ENCODE results near the gene KIAA1755. TPM values are rescaled to one million over a fixed set of nuclear protein-coding genes. Genes with fewer than 3 reads are reported as not detected.
A peak's percentile ranks its signal among the peaks of the same experiment; 100 is the strongest.

KIAA1755 gene
- total RNA-seq, 1 donor from 2014 or later = not detected

GRCh38 chr20:38175304-38176180 is 85.0 kb downstream of the KIAA1755 start:
- H3K36me3 ChIP-seq (ENCODE audit: control insufficient read depth, insufficient read depth, low read length) = no peaks in the 10 kb centered on the region
- no peak overlapping the region for H3K4me3 ChIP-seq (ENCODE audit: low read depth, low read length)
- no peak for FAIRE-seq
- no peak for TF ChIP-seq CTCF (IDR thresholded peaks at IDR 0.05; ENCODE audit: insufficient read depth, low read length, severe bottlenecking)
- no peak for DNase-seq (ENCODE audit: low read depth)
- no peaks in the 10 kb centered on the region for H3K27me3 ChIP-seq (ENCODE audit: control insufficient read depth, insufficient read depth, low read length)

GRCh38 chr20:38173237-38174156 is 87.0 kb downstream of the KIAA1755 start:
- FAIRE-seq (no peak), DNase-seq (ENCODE audit: low read depth) (peak; percentile 92)
- H3K36me3 ChIP-seq (ENCODE audit: control insufficient read depth, insufficient read depth, low read length) = no peaks in the 10 kb centered on the region
- H3K4me3 ChIP-seq (ENCODE audit: low read depth, low read length) = no peak overlapping the region
- H3K27me3 ChIP-seq (ENCODE audit: control insufficient read depth, insufficient read depth, low read length) = no peaks in the 10 kb centered on the region
- peak; percentile 9 for TF ChIP-seq CTCF (IDR thresholded peaks at IDR 0.05; ENCODE audit: insufficient read depth, low read length, severe bottlenecking)

- DNase-seq (ENCODE audit: low read depth) = peak; percentile 49
These were observed 88.1 kb downstream of the KIAA1755 start for GRCh38 chr20:38172408-38172807.

GRCh38 chr20:38171675-38172043 is 88.9 kb downstream of the KIAA1755 start:
- Histone ChIP-seq H3K4me3 (ENCODE audit: low read depth, low read length) (no peak overlapping the region), H3K27me3 (ENCODE audit: control insufficient read depth, insufficient read depth, low read length) (no peaks in the 10 kb centered on the region), H3K36me3 (ENCODE audit: control insufficient read depth, insufficient read depth, low read length) (no peaks in the 10 kb centered on the region)
- no peak for DNase-seq (ENCODE audit: low read depth)
- FAIRE-seq = no peak
- TF ChIP-seq CTCF (IDR thresholded peaks at IDR 0.05; ENCODE audit: insufficient read depth, low read length, severe bottlenecking) = no peak

More at GRCh38 chr20:38172408-38172807, 88.1 kb downstream of the KIAA1755 start:
- FAIRE-seq = no peak
- no peaks in the 10 kb centered on the region for H3K27me3 ChIP-seq (ENCODE audit: control insufficient read depth, insufficient read depth, low read length)
- no peaks in the 10 kb centered on the region for H3K36me3 ChIP-seq (ENCODE audit: control insufficient read depth, insufficient read depth, low read length)
- peak; percentile 17 for TF ChIP-seq CTCF (IDR thresholded peaks at IDR 0.05; ENCODE audit: insufficient read depth, low read length, severe bottlenecking)
- no peak overlapping the region for H3K4me3 ChIP-seq (ENCODE audit: low read depth, low read length)

GRCh38 chr20:38170826-38171674 is 89.5 kb downstream of the KIAA1755 start:
- no peak for TF ChIP-seq CTCF (IDR thresholded peaks at IDR 0.05; ENCODE audit: insufficient read depth, low read length, severe bottlenecking)
- H3K27me3 ChIP-seq (ENCODE audit: control insufficient read depth, insufficient read depth, low read length) = no peaks in the 10 kb centered on the region
- no peak overlapping the region for H3K4me3 ChIP-seq (ENCODE audit: low read depth, low read length)
- no peaks in the 10 kb centered on the region for H3K36me3 ChIP-seq (ENCODE audit: control insufficient read depth, insufficient read depth, low read length)
- DNase-seq (ENCODE audit: low read depth) (no peak), FAIRE-seq (no peak)

Data from bronchial epithelial cell (primary cell).